NOMO-1 (cell line): ENCODE results near the gene F2RL1.
"Not testable (repeated sequence)": the region's sequence is repeated elsewhere in the genome, so short reads cannot be mapped to it uniquely, and the experiment has no call there.

Source experiments
- DNase-seq, 2 experiments: peaks; one replicate each; lab custom pipeline; 2025; ENCODE audit not compliant: unreplicated experiment in 2 of 2; lab: John Stamatoyannopoulos, UW

Gene F2RL1

DNA sequence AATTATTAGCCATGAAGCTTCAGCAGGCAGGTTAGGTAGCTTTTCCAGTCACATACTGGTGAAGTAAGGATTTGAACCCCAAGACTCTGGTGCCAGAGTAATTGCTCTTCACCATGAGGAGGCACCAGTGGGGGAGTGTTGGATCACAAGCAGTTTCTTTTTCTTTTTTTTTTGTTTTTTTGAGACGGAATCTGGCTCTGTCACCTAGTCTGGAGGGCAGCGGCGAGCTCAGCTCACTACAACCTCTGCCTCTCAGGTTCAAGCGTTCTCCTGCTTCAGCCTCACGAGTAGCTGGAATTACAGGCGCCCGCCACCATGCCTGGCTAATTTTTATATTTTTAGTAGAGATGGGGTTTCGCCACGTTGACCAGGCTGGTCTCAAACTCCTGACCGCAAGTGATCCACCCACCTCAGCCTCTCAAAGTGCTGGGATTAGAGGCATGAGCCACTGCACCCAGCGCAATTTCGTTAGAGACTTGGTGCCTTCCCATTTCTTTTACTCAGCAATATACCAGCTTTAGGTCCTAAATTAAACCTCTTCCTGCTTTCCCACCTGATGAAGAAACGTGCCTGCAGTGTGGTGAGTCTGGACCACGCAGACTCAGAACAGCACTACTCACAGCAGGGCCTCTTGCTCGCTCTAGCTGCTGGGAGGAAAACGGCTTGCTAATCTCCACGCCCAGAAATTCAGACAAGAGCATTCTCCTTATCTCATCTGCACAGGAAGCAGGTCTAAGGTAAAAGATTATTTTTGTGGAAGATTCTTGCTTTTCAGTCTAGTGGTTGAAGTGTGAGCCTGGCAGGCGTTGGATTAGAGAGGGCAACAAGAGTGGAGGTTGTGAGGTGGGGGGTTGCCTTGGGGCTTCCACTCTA is 30.8 kb downstream of the F2RL1 start, which contains the start of gene S100Z:
S100Z (plus strand) TSS at position 596 of the 873 bp plus-strand sequence. CDS start 25,346 bp downstream, outside the sequence.
- no peak for DNase-seq

DNA sequence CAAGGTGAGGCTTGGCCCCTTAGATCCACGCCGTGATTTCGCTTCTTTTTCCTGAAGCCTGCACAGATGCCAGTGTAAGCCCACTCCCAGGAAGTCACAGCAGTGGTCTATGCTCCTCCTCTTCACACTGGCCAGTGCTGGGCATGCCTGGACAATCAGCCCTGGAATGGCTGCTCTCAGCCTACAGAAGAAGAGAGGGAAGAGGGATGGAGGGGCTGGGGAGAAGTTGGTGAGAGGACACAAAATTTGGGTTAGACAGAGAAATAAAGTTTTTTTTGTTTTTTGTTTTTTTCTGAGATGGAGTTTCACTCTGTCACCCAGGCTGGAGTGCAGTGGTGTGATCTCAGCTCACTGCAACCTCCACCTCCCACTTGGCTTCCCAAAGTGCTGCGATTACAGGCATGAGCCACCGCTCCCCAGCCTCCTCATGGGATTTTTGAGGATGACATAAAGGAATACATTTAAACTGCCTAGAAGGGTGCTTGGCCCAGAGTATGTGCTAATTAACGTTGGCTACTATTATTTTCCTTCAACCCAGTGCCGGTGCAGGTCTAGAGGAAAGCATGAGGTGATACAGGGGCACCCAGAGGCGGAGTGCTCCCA is 31.8 kb downstream of the F2RL1 start:
- no peak for DNase-seq

DNA sequence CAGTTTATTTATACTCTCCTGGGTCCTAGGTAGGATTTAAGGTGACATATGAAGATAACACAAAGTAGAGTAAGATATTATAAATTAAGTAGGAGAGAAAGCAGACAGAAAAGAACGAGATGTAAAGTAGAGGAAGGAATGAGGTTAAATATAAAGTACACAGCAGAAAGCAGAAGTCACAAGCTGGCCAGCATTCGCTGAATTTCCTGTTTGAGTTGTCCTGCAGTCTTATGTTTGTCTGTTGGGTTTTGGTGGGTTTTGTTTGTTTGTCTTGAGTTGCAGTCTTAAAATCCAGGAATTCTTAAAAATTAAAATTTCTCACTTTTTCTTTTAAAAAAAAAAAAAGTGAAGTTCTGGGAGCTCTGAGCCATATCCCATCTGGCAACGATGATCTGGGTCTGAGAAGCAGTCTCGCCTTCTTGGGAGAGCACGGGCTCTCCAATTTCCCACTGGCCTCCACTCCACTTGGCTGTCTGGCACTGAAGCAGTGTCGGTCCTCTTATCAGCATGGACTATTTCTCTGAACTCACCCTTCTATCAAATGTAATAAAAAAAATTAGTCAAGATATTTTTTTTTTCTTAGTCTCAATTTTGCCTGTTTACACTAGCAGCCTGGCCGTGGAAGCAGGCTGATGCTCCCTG is 33.0 kb downstream of the F2RL1 start:
- DNase-seq: peak in 1 of 2 experiments; percentile 59

DNA sequence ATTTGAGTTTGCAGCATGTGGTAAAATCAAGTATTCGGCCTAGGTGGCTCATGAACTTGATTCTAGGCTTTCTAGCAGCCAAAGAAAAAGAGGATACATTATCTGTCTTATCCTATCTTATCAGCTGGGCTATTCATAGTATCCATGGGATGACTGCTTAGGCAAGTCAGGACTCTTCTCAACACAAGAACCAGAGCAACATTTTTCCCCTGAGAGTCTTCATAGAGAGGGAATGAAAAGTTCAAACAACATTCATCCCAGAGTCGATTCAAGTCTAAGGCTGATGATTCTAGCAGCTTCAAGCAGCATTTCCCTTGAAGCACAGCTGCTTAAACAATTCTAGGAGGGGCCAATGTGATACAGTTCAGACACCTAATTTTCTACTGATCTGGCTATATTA is 33.9 kb downstream of the F2RL1 start:
- no peak for DNase-seq

DNA sequence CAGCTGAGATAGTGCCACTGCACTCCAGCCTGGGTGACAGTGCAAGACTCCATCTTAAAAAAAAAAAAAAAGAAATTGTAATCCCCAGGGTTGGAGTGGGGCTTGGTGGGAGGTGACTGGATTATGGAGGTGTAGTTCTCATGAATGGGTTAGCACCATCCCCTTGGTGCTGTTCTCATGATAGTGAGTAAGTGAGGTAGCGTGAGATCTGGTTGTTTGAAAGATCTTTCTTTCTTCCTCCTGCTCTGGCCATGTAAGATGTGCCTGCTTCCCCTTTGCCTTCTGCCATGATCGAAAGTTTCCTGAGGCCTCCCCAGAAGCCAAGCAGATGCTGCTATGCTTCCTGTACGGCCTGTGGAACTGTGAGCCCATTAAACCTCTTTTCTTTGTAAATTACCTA is 34.9 kb downstream of the F2RL1 start:
- not testable (repeated sequence) for DNase-seq

DNA sequence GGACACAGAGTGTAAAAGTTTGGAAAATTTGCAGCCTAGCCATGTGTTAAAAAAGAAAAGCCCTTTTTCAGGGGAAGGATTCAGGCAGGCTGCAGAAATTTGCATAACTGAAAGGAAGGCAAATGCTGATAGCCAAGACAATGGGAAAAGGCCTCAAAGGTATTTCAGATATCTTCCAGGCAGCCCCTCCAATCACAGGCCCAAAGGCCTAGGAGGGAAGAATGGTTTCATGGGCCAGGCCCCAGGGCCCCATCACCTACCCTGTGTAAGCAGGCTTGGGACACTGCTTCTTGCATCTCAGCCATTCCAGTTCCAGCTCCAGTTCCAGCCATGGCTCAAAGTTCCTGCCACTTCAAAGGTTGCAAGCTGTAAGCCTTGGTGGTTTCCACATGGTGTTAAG is 35.8 kb downstream of the F2RL1 start:
- DNase-seq: no peak

DNA sequence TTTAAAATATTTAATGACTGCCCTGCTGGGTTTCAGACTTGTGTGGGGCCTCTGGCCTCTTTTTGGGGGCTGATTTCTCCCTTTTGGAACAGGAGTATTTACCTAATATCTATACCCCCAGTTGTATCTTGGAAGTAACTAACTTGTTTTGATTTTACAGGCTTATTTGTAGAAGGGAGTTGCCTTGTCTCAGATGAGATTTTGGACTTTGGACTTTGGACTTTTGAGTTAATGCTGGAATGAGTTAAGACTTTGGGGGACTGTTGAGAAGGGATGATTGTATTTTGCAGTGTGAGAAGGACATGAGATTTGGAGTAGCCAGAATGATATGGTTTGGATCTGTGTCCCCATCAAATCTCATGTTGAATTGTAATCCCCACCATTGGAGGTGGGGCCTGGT is 36.7 kb downstream of the F2RL1 start:
- peak in 1 of 2 experiments; percentile 9 for DNase-seq

DNA sequence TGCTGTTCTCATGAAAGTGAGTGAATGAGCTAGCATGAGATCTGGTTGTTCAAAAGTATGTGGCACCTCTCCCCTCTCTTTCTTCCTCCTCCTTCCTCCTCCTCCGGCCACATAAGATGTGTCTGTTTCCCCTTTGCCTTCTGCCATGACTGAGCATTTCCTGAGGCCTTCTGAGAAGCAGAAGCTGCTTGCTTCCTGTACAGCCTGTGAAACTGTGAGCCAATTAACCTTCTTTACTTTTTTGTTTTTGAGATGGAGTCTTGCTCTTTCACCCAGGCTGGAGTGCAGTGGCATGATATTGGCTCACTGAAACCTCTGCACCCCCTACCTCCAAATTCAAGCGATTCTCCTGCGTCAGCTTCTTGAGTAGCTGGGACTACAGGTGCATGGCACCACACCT is 37.1 kb downstream of the F2RL1 start:
- peak; percentile 82 to 92 for DNase-seq

DNA sequence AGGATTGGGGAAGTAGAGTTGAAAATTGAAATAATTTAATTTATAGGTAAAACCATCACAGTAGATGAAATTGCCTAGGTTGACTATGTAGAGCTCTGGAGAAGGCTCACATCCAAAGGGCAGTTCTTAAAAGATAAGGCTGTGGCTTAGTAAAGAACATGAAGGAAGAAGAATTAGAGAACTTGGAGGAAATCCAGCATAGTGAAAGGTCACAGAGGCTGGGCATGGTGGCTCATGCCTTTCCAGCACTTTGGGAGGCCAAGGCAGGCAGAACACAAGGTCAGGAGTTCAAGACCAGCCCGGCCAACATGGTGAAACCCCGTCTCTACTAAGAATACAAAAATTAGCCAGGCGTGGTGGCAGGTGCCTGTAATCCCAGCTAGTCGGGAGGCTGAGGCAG is 38.0 kb downstream of the F2RL1 start:
- not testable (repeated sequence) for DNase-seq

DNA sequence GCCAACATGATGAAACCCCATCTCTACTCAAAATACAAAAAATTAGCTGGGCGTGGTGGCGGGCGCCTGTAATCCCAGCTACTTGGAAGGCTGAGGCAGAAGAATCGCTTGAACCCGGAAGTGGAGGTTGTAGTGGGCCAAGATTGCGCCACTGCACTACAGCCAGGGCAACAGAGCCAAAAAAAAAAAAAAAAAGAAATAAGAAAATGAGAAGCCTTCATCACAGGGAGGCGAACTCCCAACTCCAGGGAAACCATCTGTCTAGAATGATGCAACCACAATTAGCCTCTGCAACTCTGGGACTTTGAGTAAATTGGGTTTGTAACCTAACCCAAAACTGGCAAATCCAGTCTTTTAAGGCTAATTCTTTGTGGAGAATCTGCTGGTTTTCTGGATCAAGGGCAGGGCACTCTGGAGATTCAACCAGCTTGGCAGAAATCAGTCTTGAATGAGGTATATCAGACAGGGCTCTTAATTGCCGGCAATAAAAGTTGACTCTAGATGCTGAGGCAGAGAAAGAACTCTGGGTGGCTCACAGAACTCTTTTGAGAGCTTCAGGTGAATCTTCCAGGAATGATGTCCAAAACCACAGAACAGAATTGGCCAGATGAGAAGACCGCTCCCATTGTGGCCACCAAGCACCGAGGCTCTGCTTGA is 40.9 kb downstream of the F2RL1 start:
- DNase-seq: no peak

DNA sequence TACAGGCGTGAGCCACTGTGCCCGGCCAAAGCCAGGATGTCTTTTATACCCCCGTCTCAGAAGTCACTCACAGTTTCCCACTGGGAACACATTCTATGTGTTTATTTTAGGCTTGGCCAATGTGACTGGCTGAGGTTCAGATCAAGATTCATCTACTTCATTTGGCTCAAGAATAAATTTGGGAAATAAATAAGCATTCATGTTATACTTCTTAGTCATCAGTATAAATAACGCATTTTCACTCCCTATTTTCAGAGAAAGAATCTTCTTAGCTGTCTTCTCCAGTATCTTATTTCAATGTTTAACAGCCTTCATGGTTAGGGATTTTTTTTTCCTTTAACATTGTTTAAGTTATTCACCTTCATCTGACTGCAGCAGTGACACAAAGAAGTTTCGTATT is 42.8 kb downstream of the F2RL1 start:
- no peak for DNase-seq

DNA sequence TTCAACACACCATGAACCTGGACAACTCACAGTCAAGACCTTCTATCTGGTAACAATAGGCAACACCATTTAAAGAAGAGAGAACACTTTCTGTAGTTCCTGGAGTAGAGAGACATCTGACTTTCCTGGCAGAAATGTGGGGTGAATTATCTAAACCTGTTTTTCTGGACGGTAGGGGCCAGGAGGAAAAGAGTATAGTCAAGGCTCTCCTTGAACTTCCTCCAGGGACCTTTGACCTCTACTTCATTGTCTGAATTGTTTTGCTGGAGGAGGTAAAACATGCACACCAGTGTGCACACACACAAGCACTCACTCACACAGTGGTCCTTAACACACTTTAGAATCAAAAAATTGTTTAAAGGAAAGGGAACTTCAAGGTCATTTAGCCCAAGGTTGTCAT is 44.2 kb downstream of the F2RL1 start:
- DNase-seq: no peak

DNA sequence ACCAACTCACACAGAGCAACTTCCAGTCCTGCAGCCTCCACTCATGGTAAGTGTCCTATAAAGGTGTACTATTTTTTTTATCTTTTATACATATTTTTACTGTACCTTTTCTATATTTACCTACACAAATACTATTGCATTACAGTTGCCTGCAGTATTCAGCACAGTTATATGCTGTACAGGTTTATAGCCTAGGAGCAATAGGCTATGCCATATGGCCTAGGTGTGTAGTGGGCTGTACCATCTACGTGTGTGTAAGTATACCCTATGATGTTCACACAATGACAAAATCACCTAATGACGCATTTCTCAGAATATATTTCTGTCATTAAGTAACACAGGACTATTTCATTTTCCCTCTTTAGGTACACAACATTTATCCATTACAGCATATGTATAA is 47.7 kb downstream of the F2RL1 start:
- no peak for DNase-seq

DNA sequence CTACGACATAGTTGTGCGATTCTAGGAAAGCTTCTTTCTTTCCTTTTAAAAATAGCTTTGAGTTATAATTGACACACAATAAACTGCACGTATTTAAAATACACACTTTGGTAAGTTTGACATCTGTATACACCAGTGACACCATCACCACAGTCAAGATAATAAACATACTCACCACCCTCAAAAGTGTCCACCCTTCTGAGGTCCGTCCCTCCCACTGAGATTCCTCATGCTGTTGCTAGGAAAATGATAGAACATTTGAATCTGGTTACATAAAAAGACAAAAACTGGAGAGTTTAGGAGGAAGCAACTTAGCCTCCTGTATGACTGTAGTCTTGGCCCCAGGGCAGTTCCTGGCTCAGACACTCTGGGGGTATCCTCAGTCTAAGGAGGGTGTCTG is 48.2 kb downstream of the F2RL1 start:
- DNase-seq: no peak

DNA sequence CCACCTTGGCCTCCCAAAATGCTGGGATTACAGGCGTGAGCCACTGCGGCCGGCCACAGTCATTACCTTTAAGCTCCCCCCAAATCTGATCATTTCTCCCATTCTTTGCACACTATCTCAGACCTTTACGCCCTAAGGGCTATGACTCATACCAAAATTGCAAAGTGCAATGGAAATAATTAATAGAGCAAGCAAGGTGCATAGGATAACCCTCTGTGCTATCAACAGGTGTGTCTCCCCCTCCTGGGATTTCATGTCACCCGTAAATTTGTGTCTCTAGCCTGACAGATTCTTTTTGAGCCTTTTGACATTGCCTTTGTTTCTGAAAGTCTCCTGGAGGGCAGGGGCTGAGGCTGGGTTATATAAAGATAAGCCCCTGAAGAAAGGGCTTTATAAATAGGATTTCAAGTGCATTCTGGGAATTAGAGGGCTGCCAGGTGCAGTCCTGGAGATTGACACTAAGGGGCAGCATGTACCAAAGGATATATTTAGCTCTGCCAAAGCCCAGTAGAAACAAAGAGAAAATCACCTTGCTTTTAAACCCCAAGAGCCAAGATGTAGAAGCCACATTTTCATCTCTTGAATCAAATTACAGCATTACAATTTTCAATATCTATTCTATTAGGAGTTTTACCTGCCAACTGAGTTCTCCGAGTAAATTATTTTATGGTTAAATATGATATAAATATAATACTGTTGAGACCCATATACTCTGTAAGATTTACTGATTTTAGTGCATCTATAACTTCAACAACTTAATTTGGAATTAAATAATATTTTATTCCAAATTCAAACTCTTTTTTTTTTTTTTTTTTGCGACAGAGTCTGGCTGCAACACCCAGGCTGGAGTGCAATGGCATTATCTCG is 49.2 kb downstream of the F2RL1 start:
- DNase-seq: peak; percentile 31 to 51

DNA sequence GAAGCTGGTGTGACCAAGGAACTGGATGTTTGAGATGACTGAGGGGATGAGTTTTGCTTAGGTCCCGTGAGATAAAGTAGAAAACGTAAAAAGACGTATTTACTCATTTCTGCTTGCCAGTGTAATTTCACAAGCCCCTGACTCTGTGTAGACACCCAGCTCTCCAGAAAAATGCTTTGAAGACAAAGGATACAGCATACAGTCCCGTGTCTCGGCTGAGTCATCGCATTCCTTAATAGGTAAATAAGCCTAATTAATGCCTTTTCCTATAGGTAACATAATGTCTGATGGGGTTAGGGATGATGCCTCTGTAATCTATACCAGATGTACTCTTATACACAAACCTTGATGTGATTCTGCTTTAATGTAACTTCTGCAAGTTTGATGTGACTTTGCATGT is 51.2 kb downstream of the F2RL1 start:
- DNase-seq: no peak

DNA sequence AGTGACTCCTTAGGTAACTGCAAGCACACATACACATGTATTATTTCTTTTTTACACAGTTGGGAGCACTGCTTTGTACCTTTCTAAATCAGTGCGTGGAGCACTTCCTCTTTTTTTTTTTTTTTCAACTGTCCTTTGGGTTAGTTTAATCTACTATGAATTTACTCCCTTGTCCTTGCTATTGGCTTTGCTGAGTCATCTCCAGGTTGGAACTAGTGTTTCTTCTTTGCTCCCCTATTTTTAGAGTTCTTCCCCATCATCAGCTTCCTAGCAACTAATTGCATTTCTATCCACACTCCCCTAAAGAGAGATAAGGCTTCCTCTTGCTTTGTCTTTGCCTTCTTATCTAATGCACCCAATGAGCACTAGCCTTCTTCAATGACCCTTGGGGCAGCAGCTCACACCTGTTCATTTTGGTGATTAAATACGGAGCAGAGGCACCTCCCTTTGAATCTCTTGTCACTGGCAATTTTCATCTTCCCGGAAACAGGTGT is 55.3 kb downstream of the F2RL1 start:
- DNase-seq: peak; percentile 28 to 66
